Subcutaneous abdominal adipose tissue (tissue), 5 donors: ENCODE measurements around the gene CFAP74.

Experiments used
- H3K27ac ChIP-seq: one replicate; pipeline ENCODE4 v1.7.0; 2013; ENCODE audit warnings: low read depth, mild to moderate bottlenecking, inconsistent platforms, low read length, moderate library complexity
- H3K27me3 ChIP-seq, 5 donors: one replicate each; pipeline ENCODE4 v1.7.0; 2013; ENCODE audit warnings: low read length in 5 of 5, inconsistent platforms in 1 of 5; ENCODE audit not compliant: control insufficient read depth in 5 of 5, insufficient read depth in 4 of 5
- H3K36me3 ChIP-seq, 5 donors: one replicate each; pipeline ENCODE4 v1.7.0; 2013; ENCODE audit warnings: low read length in 5 of 5; ENCODE audit not compliant: control insufficient read depth in 5 of 5, insufficient read depth in 5 of 5
- H3K4me1 ChIP-seq, 5 donors: one replicate each; pipeline ENCODE4 v1.7.0; 2013; ENCODE audit warnings: low read length in 5 of 5, mild to moderate bottlenecking in 3 of 5, moderate library complexity in 1 of 5; ENCODE audit not compliant: control insufficient read depth in 5 of 5, insufficient read depth in 5 of 5
- H3K4me3 ChIP-seq, 5 donors: one replicate each; pipeline ENCODE4 v1.7.0; 2013; ENCODE audit warnings: low read length in 5 of 5, low read depth in 1 of 5
- H3K9ac ChIP-seq, 5 donors: one replicate each; pipeline ENCODE4 v1.7.0; 2013; ENCODE audit warnings: low read length in 5 of 5, mild to moderate bottlenecking in 4 of 5, moderate library complexity in 3 of 5
- H3K9me3 ChIP-seq, 5 donors: one replicate each; pipeline ENCODE4 v1.7.0; 2013; ENCODE audit warnings: low read length in 5 of 5; ENCODE audit not compliant: control insufficient read depth in 5 of 5
- donor health status: healthy.
- donor health status: healthy.
- donor health status: healthy.
- donor health status: healthy.
- donor health status: healthy.

CFAP74 gene

GRCh38 chr1:1962752-1963151, 40.8 kb downstream of the CFAP74 start:
- Histone ChIP-seq H3K4me3 (no peak overlapping the region), H3K4me1 (peaks cover 3 to 17% (median 16%) of the 10 kb centered on the region in 5 donors), H3K27ac (no peak overlapping the region), H3K9ac (no peak overlapping the region), H3K36me3 (no peaks in the 10 kb centered on the region), H3K9me3 (no peaks in the 10 kb centered on the region), H3K27me3 (peaks cover 13 to 51% (median 22%) of the 10 kb centered on the region in 5 donors)

- Histone ChIP-seq H3K27me3 (peaks cover 16 to 58% (median 19%) of the 10 kb centered on the region in 5 donors), H3K9me3 (no peaks in the 10 kb centered on the region), H3K9ac (no peak overlapping the region)
Measured at GRCh38 chr1:1960480-1961196, 42.9 kb downstream of the CFAP74 start.

GRCh38 chr1:1959840-1960479, 43.6 kb downstream of the CFAP74 start:
- H3K4me3 ChIP-seq: peak overlapping the region in 1 of 5 donors; percentile 6
- peaks cover 3 to 17% (median 13%) of the 10 kb centered on the region in 5 donors for H3K4me1 ChIP-seq
- H3K36me3 ChIP-seq: no peaks in the 10 kb centered on the region
- H3K9ac ChIP-seq: no peak overlapping the region
- H3K27me3 ChIP-seq: peaks cover 16 to 52% (median 17%) of the 10 kb centered on the region in 5 donors
- H3K9me3 ChIP-seq: no peaks in the 10 kb centered on the region
- H3K27ac ChIP-seq: no peak overlapping the region

More at GRCh38 chr1:1960480-1961196, 42.9 kb downstream of the CFAP74 start:
- peaks cover 3 to 17% (median 13%) of the 10 kb centered on the region in 5 donors for H3K4me1 ChIP-seq
- no peak overlapping the region for H3K4me3 ChIP-seq
- no peak overlapping the region for H3K27ac ChIP-seq
- H3K36me3 ChIP-seq: no peaks in the 10 kb centered on the region

GRCh38 chr1:1959459-1959839, 44.1 kb downstream of the CFAP74 start:
- Histone ChIP-seq H3K9me3 (no peaks in the 10 kb centered on the region), H3K4me1 (peaks cover 3 to 17% (median 13%) of the 10 kb centered on the region in 5 donors), H3K27ac (no peak overlapping the region), H3K36me3 (no peaks in the 10 kb centered on the region), H3K4me3 (peak overlapping the region in 1 of 5 donors; percentile 6), H3K27me3 (peaks cover 16 to 49% (median 17%) of the 10 kb centered on the region in 5 donors), H3K9ac (no peak overlapping the region)

DNA sequence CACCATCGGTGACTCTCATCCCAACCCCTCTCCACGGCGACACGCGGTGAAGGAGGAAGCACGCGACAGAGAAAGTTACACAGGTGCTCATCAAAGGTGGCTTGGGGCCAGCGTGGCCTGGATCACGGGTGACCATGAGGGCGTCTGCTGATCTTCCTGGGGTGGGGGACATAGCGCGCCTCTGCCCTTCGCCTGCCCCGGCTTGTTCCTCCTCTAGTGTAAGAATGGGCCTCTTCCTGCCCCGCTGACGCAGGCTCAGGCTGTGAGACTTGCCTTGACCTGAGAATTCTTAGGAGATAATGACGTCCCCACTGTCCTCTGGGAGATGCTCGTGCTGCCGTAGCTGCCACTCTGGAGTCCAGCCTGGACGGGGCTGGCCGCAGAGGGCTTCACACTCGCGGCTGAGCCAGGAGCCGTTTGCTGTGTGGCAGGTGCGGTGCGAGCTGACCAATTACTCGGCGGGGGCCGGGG, 45.5 kb downstream of the CFAP74 start:
- Histone ChIP-seq H3K4me3 (no peak overlapping the region), H3K9ac (no peak overlapping the region), H3K4me1 (peaks cover 3 to 17% (median 13%) of the 10 kb centered on the region in 5 donors), H3K9me3 (no peaks in the 10 kb centered on the region), H3K36me3 (no peaks in the 10 kb centered on the region), H3K27ac (no peak overlapping the region), H3K27me3 (peaks cover 11 to 52% (median 16%) of the 10 kb centered on the region in 5 donors)

DNA sequence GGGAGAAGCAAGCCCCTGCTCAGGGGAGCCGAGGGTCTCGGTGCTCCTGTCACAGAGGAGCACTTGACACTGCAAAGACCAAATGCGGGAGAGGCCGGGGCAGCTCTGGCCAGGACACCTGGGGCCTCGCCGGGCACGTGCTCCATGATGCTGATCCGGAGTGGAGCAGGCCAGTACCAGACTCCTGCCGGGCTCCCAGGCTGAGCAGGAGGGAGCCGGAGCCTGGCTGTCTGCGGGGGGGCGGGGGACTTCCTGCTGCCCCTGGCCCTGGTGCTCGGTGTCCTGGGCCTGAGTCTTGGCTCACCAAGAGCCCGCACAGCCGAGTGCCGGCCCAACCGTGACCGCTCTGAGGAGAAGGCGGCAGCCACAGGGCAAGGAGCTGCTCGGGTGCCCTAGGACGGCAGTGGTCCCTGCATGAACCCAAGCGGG, 46.0 kb downstream of the CFAP74 start:
- Histone ChIP-seq H3K27ac (no peak overlapping the region), H3K4me1 (peaks cover 3 to 17% (median 13%) of the 10 kb centered on the region in 5 donors), H3K9me3 (no peaks in the 10 kb centered on the region), H3K27me3 (peaks cover 11 to 52% (median 16%) of the 10 kb centered on the region in 5 donors), H3K4me3 (no peak overlapping the region), H3K36me3 (no peaks in the 10 kb centered on the region), H3K9ac (no peak overlapping the region)

GRCh38 chr1:1956586-1957532, 46.7 kb downstream of the CFAP74 start:
- H3K9ac ChIP-seq: no peak overlapping the region
- peaks cover 3 to 17% (median 13%) of the 10 kb centered on the region in 5 donors for H3K4me1 ChIP-seq
- no peaks in the 10 kb centered on the region for H3K9me3 ChIP-seq
- H3K27me3 ChIP-seq: peaks cover 10 to 51% (median 16%) of the 10 kb centered on the region in 5 donors
- no peak overlapping the region for H3K27ac ChIP-seq
- no peaks in the 10 kb centered on the region for H3K36me3 ChIP-seq
- no peak overlapping the region for H3K4me3 ChIP-seq

GRCh38 chr1:1956101-1956500, 47.5 kb downstream of the CFAP74 start:
- Histone ChIP-seq H3K27me3 (peaks cover 8 to 43% (median 16%) of the 10 kb centered on the region in 5 donors), H3K4me1 (peaks cover 3 to 17% (median 13%) of the 10 kb centered on the region in 5 donors), H3K9ac (no peak overlapping the region), H3K36me3 (no peaks in the 10 kb centered on the region), H3K9me3 (no peaks in the 10 kb centered on the region), H3K4me3 (no peak overlapping the region), H3K27ac (no peak overlapping the region)

DNA sequence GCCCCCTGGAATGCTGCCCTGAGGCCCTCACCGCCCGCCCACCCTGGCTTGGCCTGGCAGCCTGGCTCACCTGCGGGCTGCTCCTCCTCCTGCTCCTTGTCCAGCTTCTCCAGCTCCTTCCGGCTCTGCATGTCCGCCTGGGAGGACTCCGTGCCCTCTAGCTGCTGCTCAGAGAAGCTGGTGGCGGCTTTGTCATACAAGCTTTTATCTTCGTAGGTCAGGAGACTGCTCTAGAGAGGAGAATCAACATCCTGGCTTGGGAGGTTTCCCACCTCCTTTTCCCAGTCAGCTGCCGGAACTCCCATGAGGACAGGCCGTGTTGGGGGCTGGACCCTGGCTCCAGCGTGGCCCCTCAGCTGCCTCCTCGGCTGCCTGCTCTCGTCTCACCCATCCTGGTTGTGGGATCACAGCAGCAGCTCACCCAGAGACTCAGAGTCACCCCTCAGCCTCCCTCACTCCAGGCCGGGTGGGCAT, 47.9 kb downstream of the CFAP74 start:
- H3K9ac ChIP-seq: no peak overlapping the region
- peaks cover 3 to 12% (median 11%) of the 10 kb centered on the region in 5 donors for H3K4me1 ChIP-seq
- no peak overlapping the region for H3K27ac ChIP-seq
- H3K4me3 ChIP-seq: no peak overlapping the region
- peaks cover 8 to 43% (median 16%) of the 10 kb centered on the region in 5 donors for H3K27me3 ChIP-seq
- H3K9me3 ChIP-seq: no peaks in the 10 kb centered on the region
- no peaks in the 10 kb centered on the region for H3K36me3 ChIP-seq
